NK-92 treated with Interleukin-12 subunit alpha and Interleukin-12 subunit beta, amount 100 ng/mL, for 24 hours (cell line): ENCODE measurements around the gene PLXNA2.

Source experiments
- DNase-seq: peaks from one replicate; lab custom pipeline; 2025; lab: John Stamatoyannopoulos, UW

The PLXNA2 gene

GRCh38 chr1:208118306-208118705, 125.9 kb downstream of the PLXNA2 start:
- DNase-seq = no peak

- DNase-seq = no peak
These were observed 126.4 kb downstream of the PLXNA2 start for GRCh38 chr1:208117826-208118225.

GRCh38 chr1:208117409-208117808, 126.8 kb downstream of the PLXNA2 start:
- no peak for DNase-seq

DNA sequence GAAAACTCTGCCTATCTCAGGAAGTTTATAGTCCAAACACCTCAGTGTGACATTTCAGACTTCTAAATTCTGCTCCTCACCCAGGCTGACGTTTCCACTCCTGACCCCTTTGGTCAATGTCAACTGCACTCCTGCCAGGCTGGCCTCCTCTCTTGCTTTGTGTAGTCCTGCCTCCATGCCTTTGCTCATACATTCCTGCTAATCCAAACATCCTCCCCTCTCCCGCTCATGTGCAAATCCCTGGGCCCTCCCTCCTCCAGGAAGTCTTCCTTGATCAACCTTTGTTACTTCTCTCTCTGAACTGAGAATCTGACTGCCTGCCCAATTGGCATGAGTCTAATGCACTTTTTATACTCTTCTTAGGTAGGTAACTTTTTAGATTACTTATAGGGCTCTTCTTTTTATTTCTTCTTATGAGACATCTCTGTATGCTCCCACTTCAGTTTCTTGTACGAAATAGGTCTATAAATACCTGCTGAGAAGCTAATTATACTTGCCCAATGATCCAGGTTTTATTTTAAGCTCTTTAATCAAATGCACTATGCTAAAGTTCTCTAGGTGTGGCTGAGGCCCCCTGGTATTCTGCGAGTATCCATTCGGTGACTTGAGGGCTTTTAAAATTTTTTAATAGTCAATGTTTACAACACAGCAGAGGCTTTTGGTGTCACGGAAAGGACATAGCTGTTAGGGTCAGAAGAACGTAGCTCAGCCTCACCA, 128.1 kb downstream of the PLXNA2 start:
- DNase-seq = no peak

DNA sequence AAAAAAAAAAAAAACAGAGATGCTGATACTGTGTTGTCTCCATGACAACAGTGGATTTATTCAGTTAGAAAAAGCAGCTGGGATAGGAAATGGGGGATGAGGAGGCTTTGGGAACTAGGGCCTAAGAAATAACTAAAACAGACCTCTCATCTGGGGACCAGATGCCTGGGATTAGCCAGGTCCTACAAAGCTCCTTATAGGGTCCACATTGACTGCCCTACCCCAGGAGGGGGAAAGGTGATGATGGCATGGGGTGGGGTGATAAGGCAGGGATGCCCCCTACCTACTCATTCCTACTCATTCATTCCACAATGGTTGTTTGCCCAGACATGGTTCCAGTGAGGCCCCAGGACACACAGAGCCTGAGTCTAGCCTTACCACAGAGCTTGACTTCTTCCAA, 131.2 kb downstream of the PLXNA2 start:
- DNase-seq = no peak

DNA sequence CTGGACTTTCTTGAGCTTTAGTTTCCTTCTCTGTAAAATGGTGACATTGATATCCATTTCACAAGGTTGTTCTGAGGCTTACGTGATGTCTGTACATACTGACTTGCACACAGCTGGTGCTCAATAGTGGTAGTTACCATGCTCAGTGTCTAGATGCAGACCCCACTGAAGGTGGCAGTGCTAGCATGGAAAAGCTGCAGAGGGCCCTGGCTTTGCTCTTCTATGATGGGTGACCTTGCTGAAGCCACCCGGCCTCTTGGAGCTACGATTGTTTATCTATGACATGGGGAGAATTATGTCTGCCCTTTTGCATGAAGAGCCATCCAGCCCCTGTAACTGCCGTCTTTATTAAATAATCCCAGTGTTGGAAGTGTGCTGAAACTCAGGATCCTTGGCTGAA, 131.8 kb downstream of the PLXNA2 start:
- DNase-seq = no peak

DNA sequence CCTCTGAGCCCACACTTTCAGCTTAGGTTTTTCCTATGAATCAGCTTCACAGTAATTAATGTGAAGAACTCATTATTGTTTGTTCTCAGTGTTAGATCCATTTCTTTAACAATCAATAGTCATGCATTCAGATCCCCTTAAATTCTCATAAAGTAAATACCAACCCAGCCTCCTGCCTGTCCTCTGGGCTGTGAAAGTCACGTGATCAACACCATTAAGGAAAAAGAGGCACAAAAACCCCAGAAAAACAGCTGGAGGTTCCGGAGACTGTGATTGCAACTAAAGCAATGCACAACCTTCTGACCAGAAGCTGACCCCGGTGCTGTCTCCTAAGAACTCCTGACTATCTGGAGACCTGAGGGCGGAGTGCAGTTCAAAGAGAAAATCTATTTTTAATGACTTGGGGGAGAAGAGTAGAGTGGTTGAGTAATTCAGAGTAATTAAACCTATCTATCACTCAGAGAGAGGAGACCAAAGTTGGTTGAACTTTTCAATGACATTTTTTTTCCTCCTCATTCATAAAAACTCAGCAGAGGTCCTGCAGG, 132.5 kb downstream of the PLXNA2 start:
- no peak for DNase-seq

DNA sequence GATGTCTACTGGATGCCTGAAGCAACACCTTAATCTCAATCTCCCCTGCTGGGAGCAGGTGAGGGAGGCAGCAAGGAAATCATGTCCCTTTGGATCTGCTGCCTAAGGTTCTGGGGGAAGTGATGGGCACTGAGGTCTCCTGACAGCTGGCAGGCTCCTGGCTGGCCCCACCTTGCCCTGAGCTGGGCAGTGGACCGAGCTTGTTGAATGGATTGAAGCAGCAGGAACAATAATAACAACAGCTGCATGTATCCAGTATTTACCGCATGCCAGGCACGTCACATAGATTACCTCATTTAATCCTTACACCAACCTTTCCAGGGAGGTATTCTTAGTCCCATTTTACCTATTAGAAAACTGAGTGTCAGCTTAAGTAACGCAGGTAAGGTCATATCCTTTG, 133.9 kb downstream of the PLXNA2 start:
- DNase-seq = no peak

- no peak for DNase-seq
These were observed 135.4 kb downstream of the PLXNA2 start for GRCh38 chr1:208108646-208109330.

DNA sequence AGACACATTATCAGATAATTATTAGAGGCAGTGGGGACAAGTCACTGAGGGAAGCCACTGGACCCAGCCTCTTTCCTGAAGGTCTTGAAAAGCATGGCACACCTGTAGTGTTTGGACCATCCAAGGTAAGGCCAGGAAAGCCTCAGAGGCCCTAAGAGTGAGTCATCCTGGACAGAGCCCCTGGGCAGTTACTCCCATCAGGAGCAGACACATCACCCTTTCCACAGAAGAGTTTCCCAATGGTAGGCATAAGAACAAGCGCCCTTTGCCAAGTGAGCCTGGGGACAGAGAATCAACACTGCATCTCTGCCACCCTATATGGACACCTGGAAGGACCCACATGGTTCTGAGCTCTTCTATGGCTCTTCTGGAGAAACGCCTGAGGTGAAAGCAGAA, 136.0 kb downstream of the PLXNA2 start:
- DNase-seq = no peak

DNA sequence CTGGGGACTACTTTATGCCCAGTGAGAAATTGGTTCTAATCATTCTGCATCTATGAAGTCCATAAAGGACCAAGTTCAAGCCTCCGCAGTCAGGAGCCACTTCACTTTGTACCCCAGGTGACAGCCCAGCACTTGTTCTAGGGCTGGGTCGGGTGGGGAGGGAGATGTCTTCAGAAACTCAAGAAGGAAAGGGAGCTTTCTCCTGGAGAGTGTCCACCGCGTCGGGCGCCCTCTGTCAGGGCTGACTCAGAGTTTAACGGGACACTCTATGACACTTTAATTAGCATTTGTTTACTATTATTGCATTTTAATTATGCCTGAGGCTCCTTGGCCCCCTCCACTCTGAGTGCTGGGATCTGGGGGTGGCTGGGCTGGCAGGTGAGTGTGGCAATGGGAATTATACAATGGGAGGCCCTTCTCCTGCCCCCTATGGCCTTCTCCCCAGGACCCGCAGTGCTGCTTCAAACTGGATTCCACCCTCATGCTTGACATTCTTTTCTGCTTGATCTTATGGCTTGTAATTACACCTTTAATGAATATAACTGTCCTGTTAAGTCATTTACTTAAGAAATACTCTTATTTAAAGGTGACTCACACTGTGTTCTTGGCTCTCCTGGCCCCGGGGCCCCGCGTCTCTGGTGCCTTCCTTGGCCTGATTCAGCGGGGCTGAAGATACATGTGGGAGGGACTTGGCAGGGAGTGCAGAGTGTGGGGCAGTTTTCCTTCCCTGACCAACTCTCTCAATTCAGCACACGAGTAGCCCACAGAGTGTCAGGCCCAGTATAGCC, 136.6 kb downstream of the PLXNA2 start:
- DNase-seq = no peak

GRCh38 chr1:208106218-208106617, 138.0 kb downstream of the PLXNA2 start:
- DNase-seq = no peak

GRCh38 chr1:208105756-208106155, 138.4 kb downstream of the PLXNA2 start:
- DNase-seq = no peak

DNA sequence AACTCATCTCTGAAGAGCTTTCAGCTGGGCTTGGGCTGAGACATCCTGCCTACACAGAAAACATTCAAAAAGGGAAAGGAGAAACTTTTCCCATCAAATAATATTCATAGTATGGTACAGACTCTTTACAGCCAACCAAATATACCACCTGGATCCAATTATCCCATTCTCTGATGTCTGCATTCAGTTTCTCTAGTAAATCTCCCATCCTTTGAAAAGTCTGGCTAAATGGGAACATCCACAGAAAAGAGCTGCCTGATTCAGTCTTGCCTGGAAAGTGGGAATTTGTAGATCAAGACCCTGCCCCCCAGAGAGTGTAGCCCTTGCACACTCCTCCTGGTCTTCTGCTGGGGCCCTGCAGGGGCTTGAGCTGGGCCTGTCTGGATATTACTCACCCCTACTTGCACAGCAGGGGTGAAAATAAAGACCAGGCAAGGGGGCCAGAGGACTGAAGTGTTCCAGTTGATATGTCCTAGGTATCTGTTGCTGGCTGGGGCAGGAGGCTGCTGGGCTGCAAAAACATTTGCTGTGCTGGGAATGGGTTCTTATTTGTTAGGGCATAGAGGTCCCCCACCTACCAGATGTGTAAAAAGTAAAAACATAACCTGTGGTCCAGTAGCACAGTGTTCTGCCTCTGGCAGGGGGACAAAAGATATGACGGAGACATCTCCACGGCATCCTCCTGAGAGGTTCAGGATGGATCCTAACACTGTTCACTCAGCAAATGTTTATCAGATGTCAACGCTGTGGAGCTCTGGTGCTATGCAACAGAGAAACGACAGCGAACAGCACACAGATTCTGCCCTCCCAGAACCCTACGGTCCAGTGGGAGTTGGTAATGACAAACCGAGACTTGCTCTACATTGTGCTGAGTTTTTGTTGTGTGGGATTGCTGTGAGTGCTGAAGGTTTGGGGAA, 140.3 kb downstream of the PLXNA2 start:
- DNase-seq = no peak

DNA sequence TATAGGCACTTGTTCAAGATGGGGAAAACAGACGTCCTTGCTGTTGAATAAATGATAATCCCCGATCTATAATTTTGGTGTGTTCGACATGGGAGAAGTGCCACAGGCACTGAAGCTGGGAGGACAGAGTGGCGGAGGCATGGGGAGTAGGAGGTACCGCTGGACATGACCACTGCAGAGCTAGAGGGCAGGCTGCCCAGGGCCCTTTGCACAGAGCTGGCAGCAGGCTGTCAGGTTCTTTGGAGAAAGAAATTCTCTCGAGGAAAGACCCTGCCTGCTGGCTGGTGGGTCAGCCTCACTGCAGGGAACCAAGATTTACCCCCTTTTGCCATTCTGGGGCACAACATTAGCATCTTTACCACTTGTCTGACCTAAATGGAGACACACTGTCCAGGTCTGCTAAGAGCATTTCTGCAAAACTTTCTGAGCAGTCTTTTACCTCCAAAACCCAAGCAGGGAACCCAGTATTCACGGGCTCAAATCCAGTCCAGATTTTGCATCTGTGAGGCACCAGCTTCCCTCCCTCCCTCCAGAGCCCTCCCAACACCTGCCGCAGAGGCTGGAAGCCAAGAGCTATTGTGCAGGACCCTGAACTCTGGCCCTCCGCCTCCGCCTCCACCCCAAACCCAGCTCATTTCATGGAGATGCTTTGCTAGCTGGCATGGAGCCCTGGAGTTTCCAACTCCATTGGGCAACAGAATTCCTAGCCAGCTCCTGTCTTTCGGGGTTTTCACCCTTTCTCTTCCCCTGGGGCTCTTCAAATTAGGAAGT, 142.3 kb downstream of the PLXNA2 start:
- no peak for DNase-seq

DNA sequence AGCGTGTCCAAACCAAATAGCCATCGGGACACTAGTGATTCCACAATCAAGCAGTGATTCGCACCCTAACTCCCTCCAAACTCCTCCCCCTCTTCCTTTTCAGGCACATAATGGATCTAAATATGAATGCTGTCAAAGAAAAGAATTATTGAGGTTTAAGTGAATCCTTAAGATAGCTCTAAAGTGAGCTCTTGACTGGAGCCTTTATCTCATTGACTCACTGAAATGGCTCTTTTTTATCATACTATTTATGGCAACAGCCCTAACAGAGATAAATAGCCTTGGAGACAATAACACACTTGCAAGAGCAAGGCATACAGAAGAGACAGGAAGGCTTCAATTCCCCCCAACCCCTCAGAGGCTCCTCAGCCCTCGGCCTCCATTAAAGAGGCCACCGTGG, 143.3 kb downstream of the PLXNA2 start:
- DNase-seq = no peak

GRCh38 chr1:208100106-208100505, 144.1 kb downstream of the PLXNA2 start:
- no peak for DNase-seq

GRCh38 chr1:208098773-208099172, 145.4 kb downstream of the PLXNA2 start:
- no peak for DNase-seq

- peak; percentile 8 for DNase-seq
These were observed 150.1 kb downstream of the PLXNA2 start for GRCh38 chr1:208093754-208094719.

DNA sequence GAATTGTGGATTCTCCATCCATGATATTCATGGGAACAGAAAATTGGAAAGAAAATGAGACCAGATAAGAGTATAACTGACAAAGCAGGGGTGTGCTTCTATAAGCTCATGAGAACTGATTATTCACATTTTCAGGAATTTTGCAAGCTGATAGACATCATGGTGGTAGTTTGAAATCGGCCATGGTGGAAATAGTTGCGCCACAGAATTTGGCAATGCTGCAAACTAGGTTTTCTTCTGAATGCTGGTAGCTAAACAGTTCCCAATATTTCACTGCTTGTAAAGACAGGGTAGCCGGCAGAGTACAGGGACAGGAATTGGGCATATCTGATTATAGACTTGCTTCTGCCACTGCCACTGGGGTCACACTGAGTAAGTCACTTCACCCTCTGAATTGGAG, 151.1 kb downstream of the PLXNA2 start:
- no peak for DNase-seq
